HEK293 (cell line): ENCODE results near the gene PYDC2.

Source experiments
- CTCF ChIA-PET: fragments of 350-600 bp; formaldehyde crosslinking; extraction: SDS; loops from one replicate; lab custom pipeline; 2021; ENCODE audit warnings: antibody characterized with exemption; lab: Yijun Ruan, JAX
- POLR2A ChIA-PET: fragments of 300-600 bp; formaldehyde crosslinking; extraction: SDS; loops from one replicate; lab custom pipeline; 2020; ENCODE audit warnings: antibody characterized with exemption, inconsistent platforms; lab: Yijun Ruan, JAX
- H3K27ac ChIP-seq: fragments of 200-500 bp; sonication (Bioruptor generic); 2 replicates; pipeline ENCODE4 v1.5.1; 2014; ENCODE audit warnings: low read depth, low read length, control low read depth, inconsistent platforms; ENCODE audit errors: extremely low read depth
- H3K36me3 ChIP-seq, 2 experiments: fragments of 200-500 bp in 1 of 2; sonication (Bioruptor generic) in 1 of 2; 1 replicate in 1 of 2; 2 replicates in 1 of 2; pipeline ENCODE4 v1.5.1; 2014 to 2017; ENCODE audit warnings: inconsistent platforms in 2 of 2, low read length in 2 of 2; ENCODE audit not compliant: control insufficient read depth in 2 of 2, insufficient read depth in 1 of 2
- H3K4me1 ChIP-seq: fragments of 200-500 bp; sonication (Bioruptor generic); 2 replicates; pipeline ENCODE4 v1.5.1; 2014; ENCODE audit warnings: mild to moderate bottlenecking, low read length, inconsistent platforms; ENCODE audit not compliant: control insufficient read depth, insufficient read depth
- H3K4me3 ChIP-seq: 2 replicates; pipeline ENCODE4 v1.5.1; 2011; ENCODE audit warnings: low read depth, mild to moderate bottlenecking, control low read depth, low read length, moderate library complexity
- H3K9me3 ChIP-seq: fragments of 200-500 bp; sonication (Bioruptor generic); 2 replicates; pipeline ENCODE4 v1.5.1; 2014; ENCODE audit warnings: low read depth, low read length, inconsistent platforms; ENCODE audit not compliant: control insufficient read depth, insufficient read depth
- BCL11B ChIP-seq: fragments of 450-650 bp; formaldehyde crosslinking; IDR thresholded peaks from 2 replicates; pipeline ENCODE4 v1.5.1; 2016; ENCODE audit warnings: low read depth, missing biosample characterization, missing genetic modification characterization
- MYNN ChIP-seq: fragments of 450-650 bp; formaldehyde crosslinking; IDR thresholded peaks from 2 replicates; pipeline ENCODE4 v1.5.1; 2016; ENCODE audit warnings: missing biosample characterization, missing genetic modification characterization, borderline replicate concordance
- MZF1 ChIP-seq: fragments of 450-650 bp; formaldehyde crosslinking; IDR thresholded peaks from 2 replicates; pipeline ENCODE4 v1.5.1; 2017; ENCODE audit warnings: missing biosample characterization, missing genetic modification characterization, borderline replicate concordance
- SETDB1 ChIP-seq: IDR thresholded peaks from one replicate; pipeline ENCODE4 v1.6.1; 2017; ENCODE audit warnings: mild to moderate bottlenecking, low read length, moderate library complexity, mixed read lengths; ENCODE audit not compliant: insufficient read length
- SP7 ChIP-seq: fragments of 450-650 bp; formaldehyde crosslinking; IDR thresholded peaks from 2 replicates; pipeline ENCODE4 v1.5.1; 2016; ENCODE audit warnings: missing biosample characterization, missing genetic modification characterization
- ZNF16 ChIP-seq: fragments of 450-650 bp; formaldehyde crosslinking; IDR thresholded peaks from 2 replicates; pipeline ENCODE4 v1.5.1; 2016; ENCODE audit warnings: low read depth, missing biosample characterization, missing genetic modification characterization
- ZNF223 ChIP-seq: fragments of 450-650 bp; formaldehyde crosslinking; IDR thresholded peaks from 2 replicates; pipeline ENCODE4 v1.5.1; 2016; ENCODE audit warnings: missing biosample characterization, missing genetic modification characterization
- ZNF341 ChIP-seq: fragments of 450-650 bp; formaldehyde crosslinking; IDR thresholded peaks from 2 replicates; pipeline ENCODE4; 2016; ENCODE audit warnings: low read depth, missing biosample characterization, missing genetic modification characterization
- ZNF510 ChIP-seq: fragments of 450-650 bp; formaldehyde crosslinking; IDR thresholded peaks from 2 replicates; pipeline ENCODE4 v1.5.1; 2018; ENCODE audit warnings: mild to moderate bottlenecking, missing genetic modification characterization, missing biosample characterization; ENCODE audit not compliant: insufficient replicate concordance
- ZNF558 ChIP-seq: fragments of 450-650 bp; formaldehyde crosslinking; IDR thresholded peaks from 2 replicates; pipeline ENCODE4 v1.5.1; 2016; ENCODE audit warnings: missing biosample characterization, missing genetic modification characterization
- ZNF561 ChIP-seq: fragments of 450-650 bp; IDR thresholded peaks from 2 replicates; pipeline ENCODE4 v1.5.1; 2018; ENCODE audit warnings: missing biosample characterization, missing genetic modification characterization, borderline replicate concordance
- ZNF843 ChIP-seq: fragments of 450-650 bp; formaldehyde crosslinking; IDR thresholded peaks from 2 replicates; pipeline ENCODE4 v1.5.1; 2016; ENCODE audit warnings: missing biosample characterization, missing genetic modification characterization
- ZSCAN23 ChIP-seq: fragments of 450-650 bp; formaldehyde crosslinking; IDR thresholded peaks from 2 replicates; pipeline ENCODE4 v1.5.1; 2016; ENCODE audit warnings: missing biosample characterization, missing genetic modification characterization
- ZSCAN30 ChIP-seq: fragments of 450-650 bp; IDR thresholded peaks from 2 replicates; pipeline ENCODE4 v1.5.1; 2018; ENCODE audit warnings: missing biosample characterization, mild to moderate bottlenecking, missing genetic modification characterization, moderate library complexity
- TF ChIP-seq, protein P1 (sequence below): fragments of 450-650 bp; formaldehyde crosslinking; IDR thresholded peaks from 2 replicates; pipeline ENCODE4 v1.5.1; 2016; ENCODE audit warnings: missing biosample characterization, missing genetic modification characterization
- TF ChIP-seq, protein P2 (sequence below): fragments of 450-650 bp; formaldehyde crosslinking; IDR thresholded peaks from 2 replicates; pipeline ENCODE4 v1.5.1; 2016; ENCODE audit warnings: missing biosample characterization, missing genetic modification characterization
- TF ChIP-seq, protein P3 (sequence below): fragments of 450-650 bp; formaldehyde crosslinking; IDR thresholded peaks from 2 replicates; pipeline ENCODE4 v1.5.1; 2016; ENCODE audit warnings: missing biosample characterization, missing genetic modification characterization, borderline replicate concordance
- TF ChIP-seq, protein P4 (sequence below): fragments of 450-650 bp; formaldehyde crosslinking; IDR thresholded peaks from 2 replicates; pipeline ENCODE4 v1.5.1; 2016; ENCODE audit warnings: missing biosample characterization, missing genetic modification characterization
- TF ChIP-seq, protein P5 (sequence below): fragments of 450-650 bp; formaldehyde crosslinking; IDR thresholded peaks from 2 replicates; pipeline ENCODE4 v1.5.1; 2016; ENCODE audit warnings: missing biosample characterization, missing genetic modification characterization

PYDC2 gene

DNA sequence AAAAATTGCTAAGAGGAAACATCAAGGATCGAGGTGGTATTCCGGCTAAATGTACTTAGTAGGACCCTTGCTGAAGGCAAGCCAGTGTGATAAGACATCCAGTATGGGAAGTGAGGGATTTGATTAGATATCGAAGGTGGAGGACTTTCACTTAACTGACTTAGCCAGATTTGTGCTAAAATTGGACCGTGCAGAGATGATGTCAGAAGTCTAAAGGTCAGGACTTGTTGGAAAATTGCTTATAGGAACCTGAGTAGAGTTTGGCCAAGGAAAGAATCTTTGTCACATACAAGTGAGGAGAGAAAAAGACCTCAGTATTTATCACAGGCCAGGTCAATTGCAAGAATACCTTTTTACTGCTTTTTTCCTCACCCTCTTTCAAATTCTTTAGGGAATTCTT is 30.9 kb upstream of the PYDC2 start:
- Histone ChIP-seq H3K36me3 (no peaks in the 10 kb centered on the region), H3K9me3 (no peaks in the 10 kb centered on the region), H3K4me3 (no peak overlapping the region)
- TF ChIP-seq ZNF341 (tag by site-specific recombination) (no peak), ZSCAN23 (tag by site-specific recombination) (no peak), MYNN (no peak), ZSCAN30 (no peak), MZF1 (no peak), ZNF510 (tag by site-specific recombination) (no peak), ZNF223 (tag by site-specific recombination) (no peak), ZNF843 (tag by site-specific recombination) (no peak), ZNF561 (tag by site-specific recombination) (no peak), BCL11B (no peak), SETDB1 (no peak), ZNF16 (tag by site-specific recombination) (no peak), ZNF558 (tag by site-specific recombination) (no peak), SP7 (tag by site-specific recombination) (no peak)
- TF ChIP-seq, protein P1, sequence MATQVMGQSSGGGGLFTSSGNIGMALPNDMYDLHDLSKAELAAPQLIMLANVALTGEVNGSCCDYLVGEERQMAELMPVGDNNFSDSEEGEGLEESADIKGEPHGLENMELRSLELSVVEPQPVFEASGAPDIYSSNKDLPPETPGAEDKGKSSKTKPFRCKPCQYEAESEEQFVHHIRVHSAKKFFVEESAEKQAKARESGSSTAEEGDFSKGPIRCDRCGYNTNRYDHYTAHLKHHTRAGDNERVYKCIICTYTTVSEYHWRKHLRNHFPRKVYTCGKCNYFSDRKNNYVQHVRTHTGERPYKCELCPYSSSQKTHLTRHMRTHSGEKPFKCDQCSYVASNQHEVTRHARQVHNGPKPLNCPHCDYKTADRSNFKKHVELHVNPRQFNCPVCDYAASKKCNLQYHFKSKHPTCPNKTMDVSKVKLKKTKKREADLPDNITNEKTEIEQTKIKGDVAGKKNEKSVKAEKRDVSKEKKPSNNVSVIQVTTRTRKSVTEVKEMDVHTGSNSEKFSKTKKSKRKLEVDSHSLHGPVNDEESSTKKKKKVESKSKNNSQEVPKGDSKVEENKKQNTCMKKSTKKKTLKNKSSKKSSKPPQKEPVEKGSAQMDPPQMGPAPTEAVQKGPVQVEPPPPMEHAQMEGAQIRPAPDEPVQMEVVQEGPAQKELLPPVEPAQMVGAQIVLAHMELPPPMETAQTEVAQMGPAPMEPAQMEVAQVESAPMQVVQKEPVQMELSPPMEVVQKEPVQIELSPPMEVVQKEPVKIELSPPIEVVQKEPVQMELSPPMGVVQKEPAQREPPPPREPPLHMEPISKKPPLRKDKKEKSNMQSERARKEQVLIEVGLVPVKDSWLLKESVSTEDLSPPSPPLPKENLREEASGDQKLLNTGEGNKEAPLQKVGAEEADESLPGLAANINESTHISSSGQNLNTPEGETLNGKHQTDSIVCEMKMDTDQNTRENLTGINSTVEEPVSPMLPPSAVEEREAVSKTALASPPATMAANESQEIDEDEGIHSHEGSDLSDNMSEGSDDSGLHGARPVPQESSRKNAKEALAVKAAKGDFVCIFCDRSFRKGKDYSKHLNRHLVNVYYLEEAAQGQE (tag by site-specific recombination) = no peak
- TF ChIP-seq, protein P2, sequence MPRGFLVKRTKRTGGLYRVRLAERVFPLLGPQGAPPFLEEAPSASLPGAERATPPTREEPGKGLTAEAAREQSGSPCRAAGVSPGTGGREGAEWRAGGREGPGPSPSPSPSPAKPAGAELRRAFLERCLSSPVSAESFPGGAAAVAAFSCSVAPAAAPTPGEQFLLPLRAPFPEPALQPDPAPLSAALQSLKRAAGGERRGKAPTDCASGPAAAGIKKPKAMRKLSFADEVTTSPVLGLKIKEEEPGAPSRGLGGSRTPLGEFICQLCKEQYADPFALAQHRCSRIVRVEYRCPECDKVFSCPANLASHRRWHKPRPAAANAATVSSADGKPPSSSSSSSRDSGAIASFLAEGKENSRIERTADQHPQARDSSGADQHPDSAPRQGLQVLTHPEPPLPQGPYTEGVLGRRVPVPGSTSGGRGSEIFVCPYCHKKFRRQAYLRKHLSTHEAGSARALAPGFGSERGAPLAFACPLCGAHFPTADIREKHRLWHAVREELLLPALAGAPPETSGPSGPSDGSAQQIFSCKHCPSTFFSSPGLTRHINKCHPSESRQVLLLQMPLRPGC (tag by site-specific recombination) = no peak
- TF ChIP-seq, protein P3, sequence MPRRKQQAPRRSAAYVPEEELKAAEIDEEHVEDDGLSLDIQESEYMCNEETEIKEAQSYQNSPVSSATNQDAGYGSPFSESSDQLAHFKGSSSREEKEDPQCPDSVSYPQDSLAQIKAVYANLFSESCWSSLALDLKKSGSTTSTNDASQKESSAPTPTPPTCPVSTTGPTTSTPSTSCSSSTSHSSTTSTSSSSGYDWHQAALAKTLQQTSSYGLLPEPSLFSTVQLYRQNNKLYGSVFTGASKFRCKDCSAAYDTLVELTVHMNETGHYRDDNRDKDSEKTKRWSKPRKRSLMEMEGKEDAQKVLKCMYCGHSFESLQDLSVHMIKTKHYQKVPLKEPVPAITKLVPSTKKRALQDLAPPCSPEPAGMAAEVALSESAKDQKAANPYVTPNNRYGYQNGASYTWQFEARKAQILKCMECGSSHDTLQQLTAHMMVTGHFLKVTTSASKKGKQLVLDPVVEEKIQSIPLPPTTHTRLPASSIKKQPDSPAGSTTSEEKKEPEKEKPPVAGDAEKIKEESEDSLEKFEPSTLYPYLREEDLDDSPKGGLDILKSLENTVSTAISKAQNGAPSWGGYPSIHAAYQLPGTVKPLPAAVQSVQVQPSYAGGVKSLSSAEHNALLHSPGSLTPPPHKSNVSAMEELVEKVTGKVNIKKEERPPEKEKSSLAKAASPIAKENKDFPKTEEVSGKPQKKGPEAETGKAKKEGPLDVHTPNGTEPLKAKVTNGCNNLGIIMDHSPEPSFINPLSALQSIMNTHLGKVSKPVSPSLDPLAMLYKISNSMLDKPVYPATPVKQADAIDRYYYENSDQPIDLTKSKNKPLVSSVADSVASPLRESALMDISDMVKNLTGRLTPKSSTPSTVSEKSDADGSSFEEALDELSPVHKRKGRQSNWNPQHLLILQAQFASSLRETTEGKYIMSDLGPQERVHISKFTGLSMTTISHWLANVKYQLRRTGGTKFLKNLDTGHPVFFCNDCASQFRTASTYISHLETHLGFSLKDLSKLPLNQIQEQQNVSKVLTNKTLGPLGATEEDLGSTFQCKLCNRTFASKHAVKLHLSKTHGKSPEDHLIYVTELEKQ = no peak
- TF ChIP-seq, protein P4, sequence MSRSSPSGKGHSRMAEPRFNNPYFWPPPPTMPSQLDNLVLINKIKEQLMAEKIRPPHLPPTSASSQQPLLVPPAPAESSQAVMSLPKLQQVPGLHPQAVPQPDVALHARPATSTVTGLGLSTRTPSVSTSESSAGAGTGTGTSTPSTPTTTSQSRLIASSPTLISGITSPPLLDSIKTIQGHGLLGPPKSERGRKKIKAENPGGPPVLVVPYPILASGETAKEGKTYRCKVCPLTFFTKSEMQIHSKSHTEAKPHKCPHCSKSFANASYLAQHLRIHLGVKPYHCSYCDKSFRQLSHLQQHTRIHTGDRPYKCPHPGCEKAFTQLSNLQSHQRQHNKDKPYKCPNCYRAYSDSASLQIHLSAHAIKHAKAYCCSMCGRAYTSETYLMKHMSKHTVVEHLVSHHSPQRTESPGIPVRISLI (tag by site-specific recombination) = no peak
- TF ChIP-seq, protein P5, sequence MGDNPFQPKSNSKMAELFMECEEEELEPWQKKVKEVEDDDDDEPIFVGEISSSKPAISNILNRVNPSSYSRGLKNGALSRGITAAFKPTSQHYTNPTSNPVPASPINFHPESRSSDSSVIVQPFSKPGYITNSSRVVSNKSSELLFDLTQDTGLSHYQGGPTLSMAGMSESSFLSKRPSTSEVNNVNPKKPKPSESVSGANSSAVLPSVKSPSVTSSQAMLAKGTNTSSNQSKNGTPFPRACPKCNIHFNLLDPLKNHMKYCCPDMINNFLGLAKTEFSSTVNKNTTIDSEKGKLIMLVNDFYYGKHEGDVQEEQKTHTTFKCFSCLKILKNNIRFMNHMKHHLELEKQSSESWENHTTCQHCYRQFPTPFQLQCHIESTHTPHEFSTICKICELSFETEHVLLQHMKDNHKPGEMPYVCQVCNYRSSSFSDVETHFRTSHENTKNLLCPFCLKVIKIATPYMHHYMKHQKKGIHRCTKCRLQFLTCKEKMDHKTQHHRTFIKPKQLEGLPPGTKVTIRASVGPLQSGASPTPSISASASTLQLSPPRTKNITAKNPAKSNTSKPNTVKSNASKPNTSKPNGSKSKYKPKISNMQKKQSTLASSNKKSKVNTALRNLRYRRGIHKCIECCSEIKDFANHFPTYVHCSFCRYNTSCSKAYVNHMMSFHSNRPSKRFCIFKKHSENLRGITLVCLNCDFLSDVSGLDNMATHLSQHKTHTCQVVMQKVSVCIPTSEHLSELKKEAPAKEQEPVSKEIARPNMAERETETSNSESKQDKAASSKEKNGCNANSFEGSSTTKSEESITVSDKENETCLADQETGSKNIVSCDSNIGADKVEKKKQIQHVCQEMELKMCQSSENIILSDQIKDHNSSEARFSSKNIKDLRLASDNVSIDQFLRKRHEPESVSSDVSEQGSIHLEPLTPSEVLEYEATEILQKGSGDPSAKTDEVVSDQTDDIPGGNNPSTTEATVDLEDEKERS (tag by site-specific recombination) = no peak
- TF ChIP-seq, all 188 proteins: peak for 0
- ChIA-PET POLR2A (no interaction called here), CTCF (no interaction called here)
- Histone ChIP-seq H3K4me1 (no peaks in the 10 kb centered on the region), H3K27ac (no peak overlapping the region)
